ENCODE measurements around the gene JAKMIP1.

DNA sequence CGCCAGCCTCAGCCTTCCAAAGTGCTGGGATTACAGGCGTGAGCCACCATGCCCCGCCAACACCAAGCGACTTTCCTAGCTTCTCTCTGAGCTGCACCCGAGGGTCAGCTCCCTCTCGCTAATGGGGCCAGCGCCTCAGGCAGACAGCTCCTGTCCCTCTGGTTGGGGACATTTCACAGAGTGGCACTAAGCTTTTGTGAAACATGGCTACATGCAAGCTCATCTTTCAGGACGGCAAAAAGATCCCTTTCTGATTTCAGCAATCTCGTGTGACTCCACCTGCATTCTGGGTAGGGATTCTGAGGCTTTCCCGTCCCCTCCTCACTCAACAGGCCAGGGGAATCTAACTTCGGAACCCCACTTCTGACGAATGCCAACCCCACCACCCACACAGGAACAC lies 151.1 kb downstream of the JAKMIP1 start:
- TF ChIP-seq, protein P1, sequence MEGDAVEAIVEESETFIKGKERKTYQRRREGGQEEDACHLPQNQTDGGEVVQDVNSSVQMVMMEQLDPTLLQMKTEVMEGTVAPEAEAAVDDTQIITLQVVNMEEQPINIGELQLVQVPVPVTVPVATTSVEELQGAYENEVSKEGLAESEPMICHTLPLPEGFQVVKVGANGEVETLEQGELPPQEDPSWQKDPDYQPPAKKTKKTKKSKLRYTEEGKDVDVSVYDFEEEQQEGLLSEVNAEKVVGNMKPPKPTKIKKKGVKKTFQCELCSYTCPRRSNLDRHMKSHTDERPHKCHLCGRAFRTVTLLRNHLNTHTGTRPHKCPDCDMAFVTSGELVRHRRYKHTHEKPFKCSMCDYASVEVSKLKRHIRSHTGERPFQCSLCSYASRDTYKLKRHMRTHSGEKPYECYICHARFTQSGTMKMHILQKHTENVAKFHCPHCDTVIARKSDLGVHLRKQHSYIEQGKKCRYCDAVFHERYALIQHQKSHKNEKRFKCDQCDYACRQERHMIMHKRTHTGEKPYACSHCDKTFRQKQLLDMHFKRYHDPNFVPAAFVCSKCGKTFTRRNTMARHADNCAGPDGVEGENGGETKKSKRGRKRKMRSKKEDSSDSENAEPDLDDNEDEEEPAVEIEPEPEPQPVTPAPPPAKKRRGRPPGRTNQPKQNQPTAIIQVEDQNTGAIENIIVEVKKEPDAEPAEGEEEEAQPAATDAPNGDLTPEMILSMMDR (IDR thresholded peaks at IDR 0.05): no peak
- no peak for TF ChIP-seq POLR2A (IDR thresholded peaks at IDR 0.05)
